HepG2 (cell line): Measurements from ENCODE around the gene RBM19. TPM values are rescaled to one million over a fixed set of nuclear protein-coding genes. Genes with fewer than 3 reads are reported as not detected.
A peak's percentile ranks its signal among the peaks of the same experiment; 100 is the strongest.

Experiments used
- CAMTA2 ChIP-seq: sonication (generic); formaldehyde crosslinking; IDR thresholded peaks from 2 replicates; pipeline ENCODE4 v1.4.0; 2020; ENCODE audit warnings: mild to moderate bottlenecking, missing genetic modification reagents, borderline replicate concordance
- FOXA1 ChIP-seq, 2 experiments: fragments of 450-650 bp in 1 of 2; sonication (generic) in 1 of 2; formaldehyde crosslinking in 1 of 2; IDR thresholded peaks; 2 replicates each; pipeline versions ENCODE4 v1.4.0 to v1.6.1; 2016 to 2020; ENCODE audit warnings: missing genetic modification reagents in 1 of 2
- GPN1 ChIP-seq: sonication (generic); formaldehyde crosslinking; IDR thresholded peaks from 2 replicates; pipeline ENCODE4 v1.5.1; 2020; ENCODE audit warnings: missing genetic modification reagents, borderline replicate concordance
- HMG20B ChIP-seq: conservative IDR thresholded peaks from 2 replicates; pipeline ENCODE4 v1.6.1; 2016; ENCODE audit warnings: missing genetic modification reagents, missing compliant biosample characterization
- KAT8 ChIP-seq: IDR thresholded peaks from 2 replicates; pipeline ENCODE4 v1.6.1; 2016; ENCODE audit warnings: missing genetic modification reagents, missing compliant biosample characterization
- MXD1 ChIP-seq: sonication (generic); formaldehyde crosslinking; IDR thresholded peaks from 2 replicates; pipeline ENCODE4 v1.4.0; 2020; ENCODE audit warnings: mild to moderate bottlenecking, missing genetic modification reagents
- NFAT5 ChIP-seq: sonication (generic); formaldehyde crosslinking; IDR thresholded peaks from 2 replicates; pipeline ENCODE4 v1.4.0; 2020; ENCODE audit warnings: missing genetic modification reagents
- PCBP2 ChIP-seq: fragments of 200-400 bp; formaldehyde crosslinking; optimal IDR thresholded peaks from 2 replicates; pipeline ENCODE3; 2018; ENCODE audit warnings: low read length, low read depth; ENCODE audit not compliant: poor library complexity, severe bottlenecking
- PLRG1 ChIP-seq: fragments of 450-650 bp; conservative IDR thresholded peaks from 2 replicates; pipeline ENCODE4 v1.6.1; 2016
- RELA ChIP-seq: sonication (generic); formaldehyde crosslinking; IDR thresholded peaks from 2 replicates; pipeline ENCODE4 v1.4.0; 2020; ENCODE audit warnings: missing genetic modification reagents
- SKI ChIP-seq: fragments of 450-650 bp; IDR thresholded peaks from one replicate; pipeline ENCODE4 v1.6.1; 2018; ENCODE audit warnings: mild to moderate bottlenecking; ENCODE audit not compliant: partially characterized antibody
- SMAD3 ChIP-seq: sonication (generic); formaldehyde crosslinking; IDR thresholded peaks from 2 replicates; pipeline ENCODE4 v1.4.0; 2020; ENCODE audit warnings: missing genetic modification reagents
- SP140L ChIP-seq: sonication (generic); formaldehyde crosslinking; IDR thresholded peaks from 2 replicates; pipeline ENCODE4 v1.4.0; 2020; ENCODE audit warnings: missing genetic modification reagents, borderline replicate concordance
- STAG1 ChIP-seq: sonication (generic); formaldehyde crosslinking; IDR thresholded peaks from 2 replicates; pipeline ENCODE4 v1.4.0; 2020; ENCODE audit warnings: missing genetic modification reagents
- TSC22D2 ChIP-seq: sonication (generic); formaldehyde crosslinking; IDR thresholded peaks from 2 replicates; pipeline ENCODE4 v1.5.1; 2020; ENCODE audit warnings: missing genetic modification reagents, mild to moderate bottlenecking, borderline replicate concordance
- ZBTB33 ChIP-seq: sonication (generic); formaldehyde crosslinking; IDR thresholded peaks from 2 replicates; pipeline ENCODE4 v1.4.0; 2020; ENCODE audit warnings: missing genetic modification reagents
- ZNF260 ChIP-seq: sonication (generic); formaldehyde crosslinking; IDR thresholded peaks from 2 replicates; pipeline ENCODE4 v1.4.0; 2020; ENCODE audit warnings: missing genetic modification reagents, low read depth, mild to moderate bottlenecking, borderline replicate concordance
- ZNF7 ChIP-seq: IDR thresholded peaks from 2 replicates; pipeline ENCODE4 v1.6.1; 2016; ENCODE audit warnings: missing biosample characterization, missing genetic modification reagents
- polyA plus RNA-seq, 8 experiments: library from polyadenylated mRNA; depleted of rRNA in 3 of 8; stranded (reverse) in 7 of 8; unstranded in 1 of 8; fragments of >200 nt; fragmentation: Illumina TruSeq in 4 of 8; extraction: Trizol in 4 of 8; gene quantifications; 2 replicates each; pipeline versions ENCODE4 v1.2.1 to v1.2.3, GENCODE V29; 2011 to 2016; ENCODE audit warnings: low read depth in 4 of 8, missing spikeins in 1 of 8, mixed read lengths in 1 of 8; ENCODE audit not compliant: insufficient read depth in 1 of 8
- total RNA-seq, 5 experiments: library from RNA; depleted of rRNA; stranded (reverse); fragments of >200 nt; fragmentation: Illumina TruSeq; extraction: Trizol; gene quantifications; 2 replicates each; pipeline ENCODE4 v1.2.3, GENCODE V29; 2016; ENCODE audit warnings: low read depth in 1 of 5

Gene RBM19
- total and polyA plus RNA-seq, 2 of the 13 experiments (the other 11 are each of a cell fraction or from before 2014, with no cell fraction given), result 19.3 to 32.2 TPM

- TF ChIP-seq ZNF7 (no peak), RELA (CRISPR knock-in tag) (no peak), SP140L (CRISPR knock-in tag) (no peak), PCBP2 (no peak), PLRG1 (no peak), NFAT5 (CRISPR knock-in tag) (no peak), ZBTB33 (0 out of 2 replicates have a peak, but pooled peaks have one; percentile 23), FOXA1 (IDR thresholded peaks at IDR 0.05) (no peak), FOXA1 (CRISPR knock-in tag; IDR thresholded peaks at IDR 0.05) (no peak), GPN1 (CRISPR knock-in tag) (no peak), TSC22D2 (CRISPR knock-in tag) (no peak), KAT8 (CRISPR knock-in tag) (peak; percentile 98), STAG1 (CRISPR knock-in tag) (peak; percentile 52), MXD1 (peak; percentile 99; the same call in 1 of the 2 replicates), ZNF260 (no peak), CAMTA2 (CRISPR knock-in tag) (no peak), SKI (no peak), SMAD3 (CRISPR knock-in tag) (no peak), HMG20B (no peak)
Observed at GRCh38 chr12:113965951-113966797, at the start of gene RBM19 (continued).
